Calu3 (cell line): ENCODE measurements around the gene SSBP4. TPM values are rescaled to one million over a fixed set of nuclear protein-coding genes. Genes with fewer than 3 reads are reported as not detected.

Experiments used
- BruUV-seq: library from RNA; stranded (reverse); fragments of 400-500 nt; replicated peaks from 2 replicates; lab custom pipeline; 2021; lab: Mats Ljungman, UMichigan
- CTCF ChIA-PET: fragments of 300-600 bp; sonication (Branson Sonifier 250); formaldehyde crosslinking; loops from one replicate; lab custom pipeline; 2022; ENCODE audit warnings: antibody characterized with exemption; lab: Charles Lee
- DNase-seq: peaks from one replicate; pipeline ENCODE4 v3.0.0; 2022
- H3K27ac Mint-ChIP-seq: one replicate; pipeline ENCODE4 v1.8.0; 2022; ENCODE audit warnings: mixed read lengths; ENCODE audit not compliant: unreplicated experiment
- H3K27me3 Mint-ChIP-seq: one replicate; pipeline ENCODE4 v1.8.0; 2022; ENCODE audit warnings: mixed read lengths; ENCODE audit not compliant: unreplicated experiment
- H3K36me3 Mint-ChIP-seq: one replicate; pipeline ENCODE4 v1.8.0; 2022; ENCODE audit warnings: mild to moderate bottlenecking, moderate library complexity, mixed read lengths; ENCODE audit not compliant: insufficient read depth, unreplicated experiment
- H3K4me1 Mint-ChIP-seq: one replicate; pipeline ENCODE4 v1.8.0; 2022; ENCODE audit warnings: mild to moderate bottlenecking, low read depth, mixed read lengths; ENCODE audit not compliant: unreplicated experiment
- H3K4me3 Mint-ChIP-seq: one replicate; pipeline ENCODE4 v1.8.0; 2022; ENCODE audit warnings: mild to moderate bottlenecking, low read depth, moderate library complexity, mixed read lengths; ENCODE audit not compliant: unreplicated experiment
- H3K9me3 Mint-ChIP-seq: one replicate; pipeline ENCODE4 v1.8.0; 2022; ENCODE audit warnings: low read depth, mixed read lengths; ENCODE audit not compliant: unreplicated experiment
- CTCF ChIP-seq: fragments of 200-600 bp; IDR thresholded peaks from one replicate; pipeline ENCODE4 v1.8.0; 2022; ENCODE audit warnings: antibody characterized with exemption; ENCODE audit not compliant: unreplicated experiment
- intact Hi-C: fragments of 100-400 bp; cut with micrococcal nuclease; formaldehyde crosslinking; loops from one replicate; pipeline ENCODE4 v1.10.0; 2022; ENCODE audit not compliant: unreplicated experiment
- total RNA-seq: library from RNA; stranded (reverse); gene quantifications from 2 replicates; pipeline ENCODE4 v1.2.3, GENCODE V29; 2022

SSBP4 gene
- total RNA-seq, 1 experiment from 2014 or later: 51.5 TPM

GRCh38 chr19:18467978-18468377, 48.8 kb downstream of the SSBP4 start:
- no peaks in the 10 kb centered on the region for H3K27me3 Mint-ChIP-seq
- no peak for DNase-seq
- BruUV-seq: no TSS peak
- peaks cover 20% of the 10 kb centered on the region for H3K36me3 Mint-ChIP-seq
- H3K27ac Mint-ChIP-seq: no peak overlapping the region
- intact Hi-C loops: loop anchor here (10.0 kb wide), 1 partner anchor 107 kb away; the partner anchor contains the start of gene UBA52
- H3K4me3 Mint-ChIP-seq: no peak overlapping the region
- H3K4me1 Mint-ChIP-seq: peaks cover 17% of the 10 kb centered on the region
- CTCF ChIA-PET: interaction anchor here (1.0 kb wide), 1 partner anchor 12 kb away, joined by 3 read pairs; no protein-coding TSS in a partner anchor
- no peak for TF ChIP-seq CTCF
- no peaks in the 10 kb centered on the region for H3K9me3 Mint-ChIP-seq

GRCh38 chr19:18468517-18468916, 49.3 kb downstream of the SSBP4 start:
- Mint-ChIP-seq H3K4me3 (no peak overlapping the region), H3K9me3 (no peaks in the 10 kb centered on the region), H3K36me3 (peaks cover 17% of the 10 kb centered on the region), H3K27me3 (no peaks in the 10 kb centered on the region), H3K4me1 (peaks cover 17% of the 10 kb centered on the region), H3K27ac (no peak overlapping the region)
- CTCF ChIA-PET: interaction anchor here (1.0 kb wide), 1 partner anchor 12 kb away, joined by 3 read pairs; no protein-coding TSS in a partner anchor
- no peak for TF ChIP-seq CTCF
- no TSS peak for BruUV-seq
- peak; percentile 22 for DNase-seq
- intact Hi-C loops: loop anchor here (10.0 kb wide), 1 partner anchor 106 kb away; the partner anchor contains the start of gene UBA52

GRCh38 chr19:18469069-18469846, 50.1 kb downstream of the SSBP4 start:
- H3K27ac Mint-ChIP-seq: no peak overlapping the region
- BruUV-seq: no TSS peak
- peak; percentile 54 for TF ChIP-seq CTCF
- intact Hi-C loops: loop anchor here (10.0 kb wide), 1 partner anchor 106 kb away; the partner anchor contains the start of gene UBA52
- DNase-seq: peak; percentile 65
- CTCF ChIA-PET: interaction anchor here (1.0 kb wide), 1 partner anchor 11 kb away, joined by 3 read pairs; no protein-coding TSS in a partner anchor
- peaks cover 17% of the 10 kb centered on the region for H3K36me3 Mint-ChIP-seq
- H3K4me3 Mint-ChIP-seq: no peak overlapping the region
- H3K27me3 Mint-ChIP-seq: no peaks in the 10 kb centered on the region
- no peaks in the 10 kb centered on the region for H3K9me3 Mint-ChIP-seq
- peaks cover 17% of the 10 kb centered on the region for H3K4me1 Mint-ChIP-seq

GRCh38 chr19:18470787-18471186, 51.6 kb downstream of the SSBP4 start:
- peaks cover 23% of the 10 kb centered on the region for H3K4me1 Mint-ChIP-seq
- no peaks in the 10 kb centered on the region for H3K27me3 Mint-ChIP-seq
- H3K36me3 Mint-ChIP-seq: peaks cover 20% of the 10 kb centered on the region
- H3K4me3 Mint-ChIP-seq: no peak overlapping the region
- no peak for DNase-seq
- H3K9me3 Mint-ChIP-seq: no peaks in the 10 kb centered on the region
- no peak for TF ChIP-seq CTCF
- no TSS peak for BruUV-seq
- no peak overlapping the region for H3K27ac Mint-ChIP-seq
- intact Hi-C loops: no loop called here
- CTCF ChIA-PET: interaction anchor here (0.9 kb wide), 1 partner anchor 11 kb away, joined by 3 read pairs; no protein-coding TSS in a partner anchor
